Anterior cingulate cortex (tissue), 58 donors: Measurements from ENCODE around the gene AHSP.
"Not testable (repeated sequence)": the region's sequence is repeated elsewhere in the genome, so short reads cannot be mapped to it uniquely, and the experiment has no call there.

Source experiments
- DNase-seq, 58 donors: peaks; one replicate each; lab custom pipeline; 2025; lab: John Stamatoyannopoulos, UW

The AHSP gene

GRCh38 chr16:31529108-31529936, 1.6 kb downstream of the AHSP start:
- DNase-seq, result no peak

- no peak for DNase-seq
Measured at GRCh38 chr16:31529937-31530312, 2.2 kb downstream of the AHSP start.

DNA sequence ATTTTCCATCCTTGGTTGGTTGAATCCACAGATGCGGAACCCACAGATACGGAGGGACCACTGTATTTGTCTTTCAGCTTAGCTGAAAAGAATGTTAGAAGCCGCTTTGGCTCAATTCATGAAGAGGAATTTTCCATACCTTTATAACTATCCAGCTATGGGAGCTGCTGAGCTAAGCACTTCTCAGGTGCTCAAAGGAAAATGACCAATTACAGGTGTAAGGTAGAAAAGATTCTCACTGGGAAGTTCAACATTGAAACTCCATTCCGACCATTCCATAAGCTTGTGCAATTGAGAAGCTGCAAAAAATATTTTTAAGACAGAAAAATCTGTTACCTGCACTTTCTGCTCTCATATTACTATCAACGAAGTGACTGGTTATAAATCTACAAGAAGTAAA, 2.7 kb downstream of the AHSP start:
- no peak for DNase-seq

GRCh38 chr16:31531096-31531495, 3.4 kb downstream of the AHSP start:
- DNase-seq, result no peak

DNA sequence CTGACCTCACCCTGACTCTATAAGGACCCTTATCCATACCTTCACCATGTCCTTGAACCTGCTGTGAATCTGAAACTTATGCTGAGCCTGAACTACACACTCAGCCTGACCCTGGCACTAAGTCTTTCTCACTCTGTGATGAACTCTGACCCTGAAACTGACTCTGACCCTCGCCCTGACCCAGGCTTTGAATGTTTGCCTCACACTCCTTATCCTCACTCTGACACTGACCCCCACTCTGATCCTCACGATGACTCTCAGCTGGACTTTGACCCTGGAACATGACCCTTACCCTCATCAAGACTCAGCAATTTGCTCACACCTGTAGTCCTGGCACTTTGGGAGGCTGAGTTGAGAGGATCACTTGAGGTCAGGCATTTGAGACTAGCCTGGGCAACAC, 4.4 kb downstream of the AHSP start:
- no peak for DNase-seq

DNA sequence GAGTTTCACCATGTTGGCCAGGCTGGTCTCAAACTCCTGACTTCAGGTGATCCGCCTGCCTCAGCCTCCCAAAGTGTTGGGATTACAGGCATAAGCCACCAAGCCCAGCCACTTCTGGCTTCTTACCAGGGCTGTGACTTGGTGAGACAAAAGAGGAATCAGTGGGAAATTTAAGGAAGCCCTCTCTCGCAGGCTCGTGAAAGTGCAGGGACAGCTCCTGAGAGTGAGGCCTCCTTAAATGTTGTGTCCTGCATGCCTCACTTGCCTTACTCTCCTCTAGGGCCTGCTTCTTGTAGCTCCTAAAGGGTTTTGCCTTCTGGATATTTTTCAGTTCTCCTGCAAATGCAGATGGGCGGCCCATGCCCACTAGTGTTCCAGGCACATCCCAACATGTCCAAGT, 5.2 kb downstream of the AHSP start:
- DNase-seq, result no peak

DNA sequence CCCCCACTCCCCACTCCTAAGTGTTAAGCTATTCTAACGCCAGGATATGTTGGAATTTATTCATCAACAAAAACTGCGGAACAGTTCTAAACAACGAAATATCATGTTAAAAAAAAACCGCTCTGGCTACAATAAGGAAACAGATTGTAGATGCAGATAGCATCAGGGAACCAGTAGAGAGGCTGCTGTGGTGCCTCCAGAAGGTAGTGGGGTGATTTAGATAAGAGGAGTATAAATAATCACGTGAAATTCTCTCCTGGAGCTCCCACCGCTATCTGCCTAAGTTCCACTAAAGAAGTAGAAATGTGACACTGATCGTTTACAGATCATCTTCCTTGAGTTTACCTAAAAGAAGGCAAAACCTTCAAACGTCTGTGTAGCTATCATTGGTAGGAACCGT, 8.0 kb downstream of the AHSP start:
- DNase-seq, result no peak

DNA sequence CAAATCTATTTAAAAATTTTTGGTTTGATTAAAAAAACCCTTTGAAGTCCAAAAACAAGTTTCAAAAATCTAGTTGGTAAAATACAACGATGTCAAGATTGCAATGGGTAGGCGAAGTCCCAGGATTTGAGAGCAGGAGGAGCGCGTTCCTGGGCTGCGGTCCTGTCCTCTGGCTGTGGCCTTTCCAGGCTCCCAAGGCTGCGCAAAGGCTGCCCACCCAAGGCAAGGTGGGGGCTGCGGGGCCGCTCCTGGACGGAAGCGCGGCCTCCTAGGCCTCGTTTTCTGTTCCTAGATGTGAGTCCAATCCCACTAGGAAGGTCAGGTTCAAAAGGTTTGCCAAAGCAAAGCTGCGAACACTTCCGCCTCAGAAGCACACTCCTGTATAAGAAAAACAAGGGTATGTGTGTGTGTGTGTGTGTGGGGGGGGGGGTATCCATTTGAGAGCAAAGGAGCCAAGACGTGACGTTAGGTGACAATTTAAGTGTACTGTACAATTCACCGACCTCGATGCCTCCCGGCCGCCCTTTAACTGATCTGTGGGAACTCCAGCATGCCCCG, 9.2 kb downstream of the AHSP start:
- no peak for DNase-seq

GRCh38 chr16:31537362-31538242, 9.9 kb downstream of the AHSP start:
- DNase-seq, result no peak

DNA sequence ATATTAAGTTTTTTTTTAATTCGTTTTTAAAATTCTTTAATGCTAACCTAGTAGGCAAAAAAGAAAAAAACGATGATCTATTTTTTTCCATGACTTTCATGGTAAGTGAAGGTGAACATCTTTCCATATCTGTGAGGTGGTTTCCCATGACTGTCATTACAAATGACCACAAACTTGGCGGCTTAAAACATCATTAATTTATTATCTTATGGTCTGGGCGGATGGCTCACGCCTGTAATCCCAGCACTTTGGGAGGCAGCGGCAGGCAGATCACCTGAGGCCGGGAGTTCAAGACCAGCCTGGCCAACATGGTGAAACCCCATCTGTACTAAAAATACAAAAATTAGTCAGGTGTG, 10.5 kb downstream of the AHSP start:
- DNase-seq, result not testable (repeated sequence)

GRCh38 chr16:31539762-31540161, 12.1 kb downstream of the AHSP start:
- not testable (repeated sequence) for DNase-seq

- no peak for DNase-seq
Measured at GRCh38 chr16:31542763-31543162, 15.1 kb downstream of the AHSP start.

DNA sequence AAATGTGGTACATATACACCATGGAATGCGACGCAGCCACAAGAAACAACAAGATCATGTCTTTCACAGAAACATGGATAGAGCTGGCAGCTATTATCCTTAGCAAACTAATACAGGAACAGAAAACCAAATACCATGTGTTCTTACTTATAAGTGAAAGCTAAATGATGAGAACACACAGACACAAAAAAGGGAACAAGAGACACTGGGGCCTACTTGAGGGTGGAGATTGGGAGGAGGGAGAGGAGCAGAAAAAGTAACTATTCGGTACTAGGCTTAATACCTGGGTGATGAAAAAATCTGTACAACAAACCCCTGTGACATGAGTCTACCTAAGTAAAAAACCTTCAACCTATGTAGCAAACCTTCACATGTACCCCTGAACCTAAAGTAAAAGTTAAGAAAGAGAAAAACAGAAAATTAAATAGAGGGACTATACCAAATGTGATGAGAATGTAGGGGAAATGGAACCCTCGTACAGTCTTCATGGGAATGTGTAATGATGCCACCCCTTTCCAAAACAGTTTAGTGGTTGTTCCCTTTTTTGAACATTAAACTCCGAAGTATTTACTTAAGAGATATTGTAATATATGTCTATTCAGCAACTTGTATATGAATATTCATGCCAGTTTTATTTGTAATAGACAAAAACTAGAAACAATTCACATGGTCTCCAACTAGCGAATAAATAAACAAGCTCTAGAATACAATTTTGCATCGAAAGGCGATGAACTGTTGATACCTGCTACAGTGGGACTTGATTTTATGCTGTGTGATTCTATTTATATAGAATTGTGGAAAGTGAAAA, 33.9 kb downstream of the AHSP start:
- DNase-seq, result no peak

DNA sequence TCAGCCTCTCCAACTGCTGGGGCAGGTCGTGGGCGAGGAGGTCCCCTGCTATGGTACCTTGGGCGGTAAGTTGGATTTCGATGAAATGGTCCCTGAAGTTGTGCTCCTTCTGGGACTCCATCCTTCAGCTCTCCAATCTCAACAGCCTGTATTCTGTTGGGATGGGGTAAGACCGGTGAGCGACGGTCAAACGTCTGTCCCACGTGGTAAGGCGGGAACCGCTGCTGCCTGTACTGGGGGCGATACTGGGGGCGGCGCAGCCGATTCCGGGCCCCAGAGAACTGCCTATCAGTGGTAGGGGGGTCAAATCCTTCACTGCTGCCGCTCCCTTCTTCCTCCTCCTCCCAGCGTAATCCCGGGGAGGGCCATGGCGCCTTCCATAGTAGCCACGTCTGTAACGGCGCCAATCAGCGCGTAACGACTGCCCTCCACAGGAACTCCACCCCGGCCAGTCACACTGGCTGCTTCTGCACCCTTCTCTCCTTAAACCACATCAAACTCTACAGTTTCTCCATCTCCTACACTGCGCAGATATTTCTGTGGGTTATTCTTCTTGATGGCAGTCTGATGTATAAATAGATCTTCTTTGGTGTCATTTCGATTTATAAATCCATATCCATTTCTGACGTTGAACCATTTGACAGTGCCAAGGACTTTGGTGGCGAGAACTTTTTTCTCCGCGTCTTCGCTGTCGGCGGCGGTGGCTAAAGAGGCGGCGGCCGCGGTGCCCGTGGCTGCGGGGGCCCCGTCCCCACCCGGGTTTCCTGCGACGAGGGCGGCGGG, 41.1 kb downstream of the AHSP start:
- DNase-seq, result no peak

DNA sequence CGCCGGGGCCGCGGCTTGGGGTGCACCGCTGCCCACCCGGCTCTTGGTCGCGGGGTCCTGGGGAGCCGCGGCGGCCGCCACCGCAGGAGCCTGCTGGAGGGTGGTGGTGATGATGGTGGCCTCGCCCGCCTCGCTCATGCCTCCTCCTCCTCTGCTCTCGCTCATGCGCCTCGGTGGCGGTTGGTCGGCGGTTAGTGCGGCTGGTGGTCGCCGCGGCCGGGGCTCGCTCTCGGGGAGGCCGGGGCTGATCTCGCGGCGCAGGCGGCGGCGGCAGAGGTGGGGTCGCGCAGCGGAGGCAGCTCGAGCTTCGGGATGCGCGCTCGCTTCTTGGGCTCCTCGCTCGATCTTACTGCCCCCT, 41.6 kb downstream of the AHSP start:
- no peak for DNase-seq

DNA sequence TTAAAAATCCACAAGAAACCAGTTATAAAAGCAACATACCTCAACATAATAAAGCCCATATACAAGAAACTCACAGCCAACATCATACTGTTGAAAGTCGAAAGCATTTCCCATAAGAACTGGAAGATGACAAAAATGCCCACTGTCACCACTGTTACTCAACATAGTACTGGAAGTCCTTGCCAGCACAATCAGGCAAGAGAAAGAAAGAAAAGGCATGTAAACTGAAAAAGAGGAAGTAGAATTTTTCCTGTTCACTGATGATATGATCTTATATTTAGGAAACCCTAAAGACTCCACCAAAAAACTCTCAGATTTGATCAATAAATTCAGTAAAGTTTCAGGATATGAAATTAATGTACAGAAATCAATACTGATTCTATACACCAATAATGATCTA, 45.1 kb downstream of the AHSP start:
- DNase-seq, result no peak

DNA sequence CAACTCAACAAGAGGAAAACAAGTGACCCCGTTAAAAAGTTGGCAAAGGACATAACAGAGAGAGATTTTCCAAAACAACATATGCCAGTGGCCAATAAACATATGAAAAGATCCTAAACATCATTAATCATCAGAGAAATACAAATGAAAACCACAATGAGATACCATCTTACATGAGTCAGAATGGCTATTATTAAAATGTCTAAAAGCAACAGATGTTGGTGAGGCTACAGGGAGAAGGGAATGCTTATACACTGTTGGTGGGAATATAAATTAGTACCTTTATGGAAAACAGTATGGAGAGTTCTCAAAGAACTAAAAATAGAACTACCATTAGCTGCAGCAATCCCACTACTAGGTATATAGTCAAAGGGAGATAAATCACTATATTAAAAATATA, 46.5 kb downstream of the AHSP start:
- not testable (repeated sequence) for DNase-seq

DNA sequence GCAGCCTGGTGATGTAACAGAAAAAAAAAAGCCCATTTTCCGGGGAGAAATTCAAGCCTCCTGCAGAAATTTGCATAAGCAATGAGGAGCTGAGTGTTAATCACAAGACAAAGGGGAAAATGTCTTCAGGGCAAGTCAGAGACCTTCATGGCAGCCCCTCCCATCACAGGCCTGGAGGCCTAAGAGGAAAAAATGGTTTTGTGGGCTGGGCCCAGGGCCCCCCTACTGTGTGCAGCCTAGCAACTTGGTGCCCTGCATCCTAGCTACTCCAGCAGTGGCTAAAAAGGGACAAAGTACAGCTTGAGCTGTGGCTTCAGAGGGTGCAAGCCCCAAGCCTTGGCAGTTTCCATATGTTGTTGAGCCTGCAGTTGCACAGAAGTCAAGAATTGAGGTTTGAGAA, 49.7 kb downstream of the AHSP start:
- no peak for DNase-seq
